HCT116 (cell line): ENCODE data around the gene ARSB. TPM values are rescaled to one million over a fixed set of nuclear protein-coding genes. Genes with fewer than 3 reads are reported as not detected.

Experiments
- ATAC-seq: fragments of 200-7000 bp; cut with Tn5 transposase; 2 replicates; pipeline ENCODE4 v1.9.1; 2020; ENCODE audit warnings: mild to moderate bottlenecking, moderate library complexity
- BruUV-seq: library from RNA; stranded (reverse); fragments of 400-500 nt; replicated peaks from 2 replicates; lab custom pipeline; 2021; lab: Mats Ljungman, UMichigan
- CTCF ChIA-PET: fragments of 300-600 bp; sonication (Branson Sonifier 250); formaldehyde crosslinking; loops from one replicate; lab custom pipeline; 2021; ENCODE audit warnings: antibody characterized with exemption; lab: Charles Lee
- POLR2A ChIA-PET: fragments of 300-600, 350-600 bp; sonication (Branson Sonifier 250); formaldehyde crosslinking; loops from one replicate; lab custom pipeline; 2021; ENCODE audit warnings: antibody characterized with exemption; lab: Charles Lee
- RAD21 ChIA-PET, 2 experiments: fragments of 300-600 bp; sonication (Branson Sonifier 250); formaldehyde crosslinking; loops; one replicate each; lab custom pipeline; 2023; ENCODE audit warnings: low total read pairs in 2 of 2; ENCODE audit not compliant: uncharacterized antibody in 2 of 2, unreplicated experiment in 2 of 2, low non-redundant PET in 1 of 2; lab: Charles Lee
- DNase-seq: peaks from one replicate; pipeline ENCODE4 v3.0.0-alpha.2; 2010; ENCODE audit warnings: low read depth, low spot score
- H2AFZ ChIP-seq: fragments of 200-600 bp; shearing (Covaris generic), sonication (generic); 2 replicates; pipeline ENCODE4 v1.6.1; 2017; ENCODE audit warnings: low read depth, mixed run types, mixed read lengths, antibody characterized with exemption, low read length; ENCODE audit not compliant: poor library complexity, severe bottlenecking
- H3K27ac ChIP-seq: 2 replicates; pipeline ENCODE4 v1.5.1; 2012; ENCODE audit warnings: low read depth, low read length
- H3K27me3 ChIP-seq: fragments of 200-600 bp; sonication (generic); 2 replicates; pipeline ENCODE4 v1.6.1; 2016; ENCODE audit warnings: mixed run types, low read length, mixed read lengths; ENCODE audit not compliant: insufficient read depth
- H3K36me3 ChIP-seq, 2 experiments: fragments of 200-500 bp in 1 of 2; fragments of 200-600 bp in 1 of 2; sonication (Bioruptor generic) in 1 of 2; sonication (generic) in 1 of 2; 2 replicates each; pipeline versions ENCODE4 v1.5.1 to v1.6.1; 2014 to 2016; ENCODE audit warnings: low read length in 2 of 2, inconsistent platforms in 1 of 2, mixed read lengths in 1 of 2, mixed run types in 1 of 2; ENCODE audit not compliant: insufficient read depth in 2 of 2, control insufficient read depth in 1 of 2
- H3K4me1 ChIP-seq, 2 experiments: fragments of 200-600 bp in 1 of 2; sonication (generic) in 1 of 2; 2 replicates each; pipeline versions ENCODE4 v1.5.1 to v1.6.1; 2012 to 2017; ENCODE audit warnings: low read length in 2 of 2, inconsistent platforms in 1 of 2, mild to moderate bottlenecking in 1 of 2, mixed read lengths in 1 of 2, mixed run types in 1 of 2, moderate library complexity in 1 of 2; ENCODE audit not compliant: insufficient read depth in 2 of 2, control insufficient read depth in 1 of 2
- H3K4me2 ChIP-seq: fragments of 200-600 bp; sonication (generic); 2 replicates; pipeline ENCODE4 v1.6.1; 2017; ENCODE audit warnings: mixed run types, low read length, mixed read lengths
- H3K4me3 ChIP-seq, 2 experiments: fragments of 200-600 bp in 1 of 2; sonication (generic) in 1 of 2; replicated peaks in 1 of 2; 2 replicates each; pipeline ENCODE4 v1.5.1; 2011 to 2016; ENCODE audit warnings: low read length in 2 of 2, control low read depth in 1 of 2, low read depth in 1 of 2, mild to moderate bottlenecking in 1 of 2, mixed read lengths in 1 of 2, mixed run types in 1 of 2
- H3K79me2 ChIP-seq: fragments of 200-600 bp; sonication (generic); 2 replicates; pipeline ENCODE4 v1.6.1; 2017; ENCODE audit warnings: mild to moderate bottlenecking, mixed run types, low read length, moderate library complexity, mixed read lengths; ENCODE audit not compliant: insufficient read depth
- H3K9ac ChIP-seq: fragments of 200-600 bp; sonication (generic); 2 replicates; pipeline ENCODE4 v1.6.1; 2016; ENCODE audit warnings: low read length, mixed read lengths
- H3K9me2 ChIP-seq: fragments of 200-600 bp; sonication (generic), shearing (Covaris generic); 2 replicates; pipeline ENCODE4 v1.6.1; 2017; ENCODE audit warnings: mixed run types, mild to moderate bottlenecking, moderate library complexity; ENCODE audit not compliant: insufficient read depth
- H3K9me3 ChIP-seq, 2 experiments: fragments of 200-500 bp in 1 of 2; fragments of 200-600 bp in 1 of 2; sonication (Bioruptor generic) in 1 of 2; sonication (generic) in 1 of 2; 2 replicates each; pipeline ENCODE4 v1.6.1; 2014 to 2017; ENCODE audit warnings: low read length in 2 of 2, mixed read lengths in 2 of 2, inconsistent platforms in 1 of 2, low read depth in 1 of 2, mild to moderate bottlenecking in 1 of 2, mixed run types in 1 of 2, moderate library complexity in 1 of 2; ENCODE audit not compliant: control insufficient read depth in 1 of 2, insufficient read depth in 1 of 2
- H4K20me1 ChIP-seq: fragments of 200-600 bp; sonication (generic), shearing (Covaris generic); 2 replicates; pipeline ENCODE4 v1.6.1; 2017; ENCODE audit warnings: mixed run types, mild to moderate bottlenecking, moderate library complexity; ENCODE audit not compliant: insufficient read depth
- ATF3 ChIP-seq: IDR thresholded peaks from 2 replicates; pipeline ENCODE4 v1.6.1; 2012
- CEBPB ChIP-seq: IDR thresholded peaks from 2 replicates; pipeline ENCODE4 v1.6.1; 2012; ENCODE audit warnings: low read depth
- EGR1 ChIP-seq: IDR thresholded peaks from 2 replicates; pipeline ENCODE4 v1.6.1; 2012; ENCODE audit warnings: low read depth
- ELF1 ChIP-seq: IDR thresholded peaks from 2 replicates; pipeline ENCODE4 v1.6.1; 2012; ENCODE audit warnings: low read depth, borderline replicate concordance
- EZH2phosphoT487 ChIP-seq: fragments of 200-600 bp; IDR thresholded peaks from 2 replicates; pipeline ENCODE4 v1.6.1; 2018; ENCODE audit warnings: antibody characterized with exemption, borderline replicate concordance
- JUND ChIP-seq: IDR thresholded peaks from 2 replicates; pipeline ENCODE4 v1.6.1; 2012
- REST ChIP-seq: IDR thresholded peaks from 2 replicates; pipeline ENCODE4 v1.6.1; 2012; ENCODE audit warnings: low read depth
- SRF ChIP-seq: IDR thresholded peaks from 2 replicates; pipeline ENCODE4 v1.6.1; 2012; ENCODE audit warnings: low read depth
- TCF7L2 ChIP-seq: IDR thresholded peaks from 2 replicates; pipeline ENCODE4 v1.7.0; 2011; ENCODE audit warnings: borderline replicate concordance, inconsistent platforms; ENCODE audit not compliant: insufficient read depth, insufficient read length; ENCODE audit errors: extremely low read depth
- YY1 ChIP-seq: IDR thresholded peaks from 2 replicates; pipeline ENCODE4 v1.6.1; 2011; ENCODE audit warnings: low read length, low read depth, moderate library complexity, mild to moderate bottlenecking; ENCODE audit not compliant: insufficient replicate concordance; ENCODE audit errors: extremely low read depth
- ZBTB33 ChIP-seq: IDR thresholded peaks from 2 replicates; pipeline ENCODE4 v1.6.1; 2011; ENCODE audit warnings: mild to moderate bottlenecking, low read length, moderate library complexity; ENCODE audit not compliant: insufficient replicate concordance; ENCODE audit errors: extremely low read depth
- ZFX ChIP-seq: fragments of 450-650 bp; IDR thresholded peaks from 2 replicates; pipeline ENCODE4 v1.6.1; 2017
- ZNF274 ChIP-seq: fragments of 200-500 bp; sonication (Bioruptor generic); IDR thresholded peaks from 2 replicates; pipeline ENCODE4 v1.6.1; 2014; ENCODE audit warnings: mild to moderate bottlenecking, low read depth, low read length, inconsistent platforms
- intact Hi-C: fragments of 100-400 bp; cut with micrococcal nuclease; formaldehyde crosslinking; loops from 2 replicates; pipeline ENCODE4 v1.10.0; 2022
- total RNA-seq: library from RNA; stranded (reverse); gene quantifications from one replicate; pipeline ENCODE4 v1.2.1, GENCODE V29; 2021; ENCODE audit not compliant: unreplicated experiment

The ARSB gene
- total RNA-seq, 1 experiment from 2014 or later = 4.8 TPM

- RAD21 ChIA-PET = no interaction called here
- H3K79me2 ChIP-seq = no peaks in the 10 kb centered on the region
- H3K27me3 ChIP-seq = no peaks in the 10 kb centered on the region
- no peak for ATAC-seq
- H3K36me3 ChIP-seq = no peaks in the 10 kb centered on the region
- H3K4me1 ChIP-seq = no peaks in the 10 kb centered on the region
- no peaks in the 10 kb centered on the region for H4K20me1 ChIP-seq
- no peak for TF ChIP-seq ZNF274
- no peak for TF ChIP-seq CEBPB
- TF ChIP-seq SRF = no peak
- no peak for TF ChIP-seq EGR1
- TF ChIP-seq ATF3 = no peak
- TF ChIP-seq TCF7L2 = no peak
- no peak for TF ChIP-seq EZH2phosphoT487
- no peak for TF ChIP-seq ZFX
- TF ChIP-seq, all 23 proteins: peak for 0
- intact Hi-C loops = no loop called here
- no peak overlapping the region for H3K27ac ChIP-seq
- no TSS peak for BruUV-seq
- no peak for DNase-seq
- H3K9ac ChIP-seq = no peak overlapping the region
- no peak overlapping the region for H3K4me2 ChIP-seq
- H3K9me3 ChIP-seq = no peaks in the 10 kb centered on the region
- POLR2A ChIA-PET = no interaction called here
- CTCF ChIA-PET = interaction anchor here (1.2 kb wide), 1 partner anchor 13 kb away, joined by 7 read pairs; no protein-coding TSS in a partner anchor
- no peaks in the 10 kb centered on the region for H3K9me2 ChIP-seq
- no peak overlapping the region for H2AFZ ChIP-seq
- H3K4me3 ChIP-seq = no peak overlapping the region
Measured at GRCh38 chr5:78912811-78913210, 72.3 kb downstream of the ARSB start.

GRCh38 chr5:78912085-78912771 is 72.9 kb downstream of the ARSB start:
- no peak overlapping the region for H3K27ac ChIP-seq
- no peaks in the 10 kb centered on the region for H4K20me1 ChIP-seq
- H3K4me1 ChIP-seq = no peaks in the 10 kb centered on the region
- no peak overlapping the region for H3K4me2 ChIP-seq
- H3K36me3 ChIP-seq = no peaks in the 10 kb centered on the region
- H3K4me3 ChIP-seq = no peak overlapping the region
- BruUV-seq = no TSS peak
- intact Hi-C loops = no loop called here
- no peak for ATAC-seq
- POLR2A ChIA-PET = no interaction called here
- no peak for DNase-seq
- H3K9me3 ChIP-seq = no peaks in the 10 kb centered on the region
- H3K79me2 ChIP-seq = no peaks in the 10 kb centered on the region
- H3K27me3 ChIP-seq = no peaks in the 10 kb centered on the region
- H3K9ac ChIP-seq = no peak overlapping the region
- CTCF ChIA-PET = interaction anchor here (1.2 kb wide), 1 partner anchor 13 kb away, joined by 7 read pairs; no protein-coding TSS in a partner anchor
- H3K9me2 ChIP-seq = no peaks in the 10 kb centered on the region
- RAD21 ChIA-PET = no interaction called here
- H2AFZ ChIP-seq = no peak overlapping the region
- no peak for TF ChIP-seq ZNF274
- TF ChIP-seq TCF7L2 = no peak
- TF ChIP-seq ELF1 = no peak
- TF ChIP-seq REST = no peak
- no peak for TF ChIP-seq YY1
- no peak for TF ChIP-seq ZBTB33
- TF ChIP-seq JUND = no peak
- no peak for TF ChIP-seq EGR1
